Right hindlimb (tissue), 1 donor: ENCODE data around the gene KRTCAP2.
"Not testable (repeated sequence)": the region's sequence is repeated elsewhere in the genome, so short reads cannot be mapped to it uniquely, and the experiment has no call there.

Experiments used
- DNase-seq: peaks from one replicate; pipeline ENCODE4 v3.0.0-alpha.2; 2018

The KRTCAP2 gene

GRCh38 chr1:155198547-155198906, 25.4 kb upstream of the KRTCAP2 start:
- DNase-seq: no peak

- DNase-seq: no peak
Observed at GRCh38 chr1:155197901-155198546, 24.9 kb upstream of the KRTCAP2 start.

GRCh38 chr1:155196893-155197638, 24.0 kb upstream of the KRTCAP2 start:
- DNase-seq: peak; percentile 19

- peak; percentile 27 for DNase-seq
Observed at GRCh38 chr1:155196103-155196892, 23.2 kb upstream of the KRTCAP2 start.

GRCh38 chr1:155195201-155196102, 22.3 kb upstream of the KRTCAP2 start:
- no peak for DNase-seq

GRCh38 chr1:155193991-155194240, 20.8 kb upstream of the KRTCAP2 start:
- DNase-seq: not testable (repeated sequence)

- peak; percentile 94 for DNase-seq
Observed at GRCh38 chr1:155193275-155193990, 20.3 kb upstream of the KRTCAP2 start.

GRCh38 chr1:155192346-155193274, 19.5 kb upstream of the KRTCAP2 start:
- no peak for DNase-seq

GRCh38 chr1:155191904-155192303, 18.8 kb upstream of the KRTCAP2 start:
- DNase-seq: peak; percentile 47

- not testable (repeated sequence) for DNase-seq
Observed at GRCh38 chr1:155189926-155190325, 16.8 kb upstream of the KRTCAP2 start.

- peak; percentile 16 for DNase-seq
Observed at GRCh38 chr1:155188268-155188667, 15.2 kb upstream of the KRTCAP2 start.

- peak; percentile 13 for DNase-seq
Observed at GRCh38 chr1:155187456-155187891, 14.4 kb upstream of the KRTCAP2 start.

GRCh38 chr1:155186794-155187455, 13.8 kb upstream of the KRTCAP2 start:
- DNase-seq: no peak

GRCh38 chr1:155186067-155186793, 13.1 kb upstream of the KRTCAP2 start:
- no peak for DNase-seq

- DNase-seq: no peak
Observed at GRCh38 chr1:155185783-155186066, 12.6 kb upstream of the KRTCAP2 start.

- no peak for DNase-seq
Observed at GRCh38 chr1:155184835-155185782, 12.0 kb upstream of the KRTCAP2 start.

- no peak for DNase-seq
Observed at GRCh38 chr1:155184351-155184811, 11.3 kb upstream of the KRTCAP2 start.

- no peak for DNase-seq
Observed at GRCh38 chr1:155183775-155184221, 10.7 kb upstream of the KRTCAP2 start.
